Raji (cell line): ENCODE results near the gene KRT23.

Experiments
- POLR2A ChIP-seq: IDR thresholded peaks from 2 replicates; pipeline ENCODE4 v1.6.1; 2011; ENCODE audit warnings: low read depth, low read length, control low read depth; ENCODE audit not compliant: insufficient read depth

Gene KRT23

GRCh38 chr17:40932608-40933007 lies 4.8 kb downstream of the KRT23 start:
- TF ChIP-seq POLR2A: no peak

GRCh38 chr17:40931311-40931710 lies 6.1 kb downstream of the KRT23 start:
- TF ChIP-seq POLR2A: no peak

GRCh38 chr17:40926341-40926740 lies 11.1 kb downstream of the KRT23 start:
- TF ChIP-seq POLR2A: no peak

- TF ChIP-seq POLR2A: no peak
Observed at GRCh38 chr17:40922239-40922638, 15.2 kb downstream of the KRT23 start.

GRCh38 chr17:40921026-40921425 lies 16.4 kb downstream of the KRT23 start:
- TF ChIP-seq POLR2A: no peak

- no peak for TF ChIP-seq POLR2A
Observed at GRCh38 chr17:40916366-40916765, 21.1 kb downstream of the KRT23 start.

- no peak for TF ChIP-seq POLR2A
Observed at GRCh38 chr17:40915721-40916256, 21.7 kb downstream of the KRT23 start.

GRCh38 chr17:40915199-40915661 lies 22.2 kb downstream of the KRT23 start:
- TF ChIP-seq POLR2A: no peak

GRCh38 chr17:40914075-40914855 lies 23.2 kb downstream of the KRT23 start:
- TF ChIP-seq POLR2A: no peak

GRCh38 chr17:40912486-40913210 lies 24.8 kb downstream of the KRT23 start:
- TF ChIP-seq POLR2A: no peak

GRCh38 chr17:40910441-40910841 lies 27.0 kb downstream of the KRT23 start:
- no peak for TF ChIP-seq POLR2A

GRCh38 chr17:40909755-40910154 lies 27.7 kb downstream of the KRT23 start:
- TF ChIP-seq POLR2A: no peak

GRCh38 chr17:40909351-40909750 lies 28.1 kb downstream of the KRT23 start:
- TF ChIP-seq POLR2A: no peak

GRCh38 chr17:40906613-40907012 lies 30.8 kb downstream of the KRT23 start:
- no peak for TF ChIP-seq POLR2A

GRCh38 chr17:40905370-40905769 lies 32.1 kb downstream of the KRT23 start:
- no peak for TF ChIP-seq POLR2A
